Mucosa of stomach (tissue), 1 donor: Measurements from ENCODE around the gene FBF1.
A peak's percentile ranks its signal among the peaks of the same experiment; 100 is the strongest.
"Not testable (repeated sequence)": the region's sequence is repeated elsewhere in the genome, so short reads cannot be mapped to it uniquely, and the experiment has no call there.

Experiments used
- H3K27me3 ChIP-seq: one replicate; pipeline ENCODE4 v1.7.0; 2013; ENCODE audit warnings: mild to moderate bottlenecking, low read length; ENCODE audit not compliant: control insufficient read depth, insufficient read depth
- H3K36me3 ChIP-seq: one replicate; pipeline ENCODE4 v1.7.0; 2013; ENCODE audit warnings: low read length; ENCODE audit not compliant: control insufficient read depth, insufficient read depth
- H3K4me1 ChIP-seq: one replicate; pipeline ENCODE4 v1.7.0; 2013; ENCODE audit warnings: mild to moderate bottlenecking, low read length; ENCODE audit not compliant: control insufficient read depth, insufficient read depth
- H3K4me3 ChIP-seq: one replicate; pipeline ENCODE4 v1.7.0; 2013; ENCODE audit warnings: low read length
- H3K9ac ChIP-seq: one replicate; pipeline ENCODE4 v1.7.0; 2013; ENCODE audit warnings: mild to moderate bottlenecking, low read length, moderate library complexity
- H3K9me3 ChIP-seq: one replicate; pipeline ENCODE4 v1.7.0; 2013; ENCODE audit warnings: mild to moderate bottlenecking, low read length, moderate library complexity; ENCODE audit not compliant: control insufficient read depth
- donor health status: Pancreatic carcinoma.

FBF1 gene

DNA sequence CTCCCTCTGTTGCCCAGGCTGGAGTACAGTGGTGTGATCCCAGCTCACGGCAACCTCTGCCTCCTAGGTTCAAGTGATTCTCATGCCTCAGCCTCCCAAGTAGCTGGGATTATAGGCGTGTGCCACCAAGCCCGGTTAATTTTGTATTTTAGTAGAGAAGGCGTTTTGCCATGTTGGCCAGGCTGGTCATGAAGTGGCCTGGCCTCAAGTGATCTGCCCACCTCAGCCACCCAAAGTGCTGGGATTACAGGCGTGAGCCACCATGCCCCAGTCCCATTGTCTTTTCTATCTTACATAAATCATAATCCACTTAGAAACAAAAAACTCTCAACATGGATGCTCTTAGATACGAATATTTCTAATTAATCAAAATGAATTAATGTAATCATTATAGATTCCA lies 34.3 kb upstream of the FBF1 start:
- not testable (repeated sequence) for H3K4me3 ChIP-seq, H3K36me3 ChIP-seq, H3K27me3 ChIP-seq, H3K9me3 ChIP-seq
- peaks cover 23% of the 10 kb centered on the region for H3K4me1 ChIP-seq
- H3K9ac ChIP-seq, result peak overlapping the region; percentile 32

DNA sequence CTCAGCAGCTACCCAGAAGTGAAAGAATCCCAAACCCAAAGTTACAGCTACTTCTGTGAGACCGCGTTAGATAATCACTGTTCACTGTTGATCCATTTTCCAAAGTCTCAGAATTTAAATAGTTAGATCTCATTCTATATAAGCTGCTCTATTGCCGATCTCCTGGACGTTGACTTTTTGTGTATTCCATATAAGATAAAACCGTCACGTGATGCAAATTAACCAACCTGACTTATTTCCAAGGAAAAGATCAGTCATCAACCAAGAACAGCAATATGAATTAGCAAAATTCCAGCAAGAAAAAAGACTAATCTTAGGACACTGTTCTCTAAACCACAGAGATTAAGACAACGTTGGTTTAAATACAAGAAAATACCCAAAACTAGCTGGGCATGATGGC lies 29.8 kb upstream of the FBF1 start:
- Histone ChIP-seq H3K4me3 (no peak overlapping the region), H3K9ac (no peak overlapping the region), H3K36me3 (no peaks in the 10 kb centered on the region), H3K4me1 (peaks cover 27% of the 10 kb centered on the region), H3K27me3 (no peaks in the 10 kb centered on the region), H3K9me3 (no peaks in the 10 kb centered on the region)

- no peaks in the 10 kb centered on the region for H3K27me3 ChIP-seq
- peaks cover 21% of the 10 kb centered on the region for H3K4me1 ChIP-seq
- H3K4me3 ChIP-seq, result no peak overlapping the region
- H3K36me3 ChIP-seq, result no peaks in the 10 kb centered on the region
- H3K9ac ChIP-seq, result no peak overlapping the region
- H3K9me3 ChIP-seq, result no peaks in the 10 kb centered on the region
Measured at GRCh38 chr17:75970011-75970523, 29.2 kb upstream of the FBF1 start.

DNA sequence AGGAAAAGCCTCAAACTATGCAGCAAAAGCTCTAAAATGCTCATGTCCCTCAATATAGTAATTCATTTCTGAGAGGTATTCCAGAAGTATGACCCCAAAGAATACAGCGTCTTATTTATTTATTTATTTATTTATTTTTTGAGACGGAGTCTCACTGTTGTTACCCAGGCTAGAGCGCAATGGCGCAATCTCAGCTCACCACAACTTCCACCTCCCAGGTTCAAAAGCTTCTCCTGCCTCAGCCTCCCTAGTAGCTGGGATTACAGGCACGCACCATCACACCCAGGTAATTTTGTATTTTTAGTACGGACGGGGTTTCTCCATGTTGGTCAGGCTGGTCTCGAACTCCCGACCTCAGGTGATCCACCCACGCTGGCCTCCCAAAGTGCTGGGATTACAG lies 28.2 kb upstream of the FBF1 start:
- not testable (repeated sequence) for H3K36me3 ChIP-seq, H3K9me3 ChIP-seq, H3K9ac ChIP-seq, H3K4me3 ChIP-seq, H3K27me3 ChIP-seq
- peaks cover 17% of the 10 kb centered on the region for H3K4me1 ChIP-seq

GRCh38 chr17:75965468-75965867 lies 24.6 kb upstream of the FBF1 start:
- H3K27me3 ChIP-seq, result no peaks in the 10 kb centered on the region
- peaks cover 15% of the 10 kb centered on the region for H3K4me1 ChIP-seq
- no peak overlapping the region for H3K4me3 ChIP-seq
- no peak overlapping the region for H3K9ac ChIP-seq
- H3K36me3 ChIP-seq, result no peaks in the 10 kb centered on the region
- no peaks in the 10 kb centered on the region for H3K9me3 ChIP-seq

DNA sequence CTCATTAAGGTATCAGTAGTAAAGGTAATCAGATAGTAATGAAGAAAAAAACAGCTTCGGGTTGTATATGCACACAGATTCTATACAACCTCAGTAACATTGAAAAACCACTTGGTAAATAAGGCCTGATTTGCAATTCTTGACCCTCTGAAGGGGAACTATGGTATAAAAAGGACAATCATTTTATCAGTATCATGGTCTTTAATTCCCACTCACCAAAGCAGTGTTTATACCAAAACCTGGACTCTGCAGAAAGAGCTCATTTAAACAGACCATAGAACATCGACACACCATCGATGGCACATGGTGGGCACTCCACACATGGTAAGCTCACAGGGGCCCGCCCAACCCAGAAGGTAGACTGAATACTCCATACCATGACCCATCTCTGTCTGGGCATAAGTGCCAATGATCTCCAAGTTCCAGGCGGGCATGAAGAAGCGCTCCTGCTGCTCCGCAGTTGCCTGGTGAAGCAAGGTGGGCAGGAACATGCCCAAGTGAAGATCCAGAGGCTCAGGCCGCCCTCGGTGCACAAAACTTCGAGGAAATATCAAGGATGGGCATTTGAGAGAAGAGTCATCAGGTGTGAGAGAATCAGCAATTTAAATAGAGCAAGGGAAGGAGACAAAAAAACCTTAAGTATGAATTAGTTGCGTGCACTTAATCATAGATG lies 19.1 kb upstream of the FBF1 start:
- Histone ChIP-seq H3K9me3 (no peaks in the 10 kb centered on the region), H3K36me3 (peaks cover 13% of the 10 kb centered on the region), H3K9ac (no peak overlapping the region), H3K4me1 (peaks cover 24% of the 10 kb centered on the region), H3K27me3 (no peaks in the 10 kb centered on the region), H3K4me3 (no peak overlapping the region)

DNA sequence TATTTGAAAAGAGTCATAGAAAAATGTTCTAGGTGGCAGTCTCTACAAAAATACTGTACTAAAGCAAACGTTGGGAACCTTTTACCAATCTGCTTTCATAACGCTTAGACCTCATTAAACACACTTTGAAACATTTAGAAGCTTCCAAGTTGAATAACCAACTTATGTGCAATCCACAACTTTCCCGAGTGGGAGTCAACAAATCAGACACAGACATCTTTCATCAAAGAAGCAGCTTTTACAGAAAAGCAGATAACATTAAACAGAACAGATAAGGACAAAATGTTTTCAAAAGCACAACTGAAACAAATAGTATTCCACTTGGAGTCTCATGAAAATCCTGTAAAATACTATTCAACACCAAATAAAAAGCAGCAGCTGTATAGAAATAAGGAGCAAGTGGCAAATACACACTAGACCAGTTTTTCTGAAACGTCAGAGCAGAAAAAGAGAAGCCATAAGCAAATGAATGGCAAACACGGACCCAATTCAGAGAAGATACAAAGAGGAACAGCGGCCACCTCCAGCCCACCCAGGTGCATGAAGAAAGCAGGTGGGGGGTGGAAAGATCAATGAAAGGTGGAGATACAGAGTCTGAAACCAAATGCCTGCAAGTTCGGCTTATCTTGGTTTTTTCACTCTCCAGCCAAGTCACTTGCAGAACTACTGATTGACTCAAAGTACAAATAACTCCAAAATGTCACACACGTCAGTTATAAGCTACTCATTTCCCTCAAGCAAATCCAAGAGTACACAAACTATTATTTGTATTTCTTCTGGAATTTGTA lies 18.4 kb upstream of the FBF1 start:
- H3K9me3 ChIP-seq, result no peaks in the 10 kb centered on the region
- peaks cover 24% of the 10 kb centered on the region for H3K4me1 ChIP-seq
- no peak overlapping the region for H3K9ac ChIP-seq
- H3K27me3 ChIP-seq, result no peaks in the 10 kb centered on the region
- peaks cover 13% of the 10 kb centered on the region for H3K36me3 ChIP-seq
- no peak overlapping the region for H3K4me3 ChIP-seq

DNA sequence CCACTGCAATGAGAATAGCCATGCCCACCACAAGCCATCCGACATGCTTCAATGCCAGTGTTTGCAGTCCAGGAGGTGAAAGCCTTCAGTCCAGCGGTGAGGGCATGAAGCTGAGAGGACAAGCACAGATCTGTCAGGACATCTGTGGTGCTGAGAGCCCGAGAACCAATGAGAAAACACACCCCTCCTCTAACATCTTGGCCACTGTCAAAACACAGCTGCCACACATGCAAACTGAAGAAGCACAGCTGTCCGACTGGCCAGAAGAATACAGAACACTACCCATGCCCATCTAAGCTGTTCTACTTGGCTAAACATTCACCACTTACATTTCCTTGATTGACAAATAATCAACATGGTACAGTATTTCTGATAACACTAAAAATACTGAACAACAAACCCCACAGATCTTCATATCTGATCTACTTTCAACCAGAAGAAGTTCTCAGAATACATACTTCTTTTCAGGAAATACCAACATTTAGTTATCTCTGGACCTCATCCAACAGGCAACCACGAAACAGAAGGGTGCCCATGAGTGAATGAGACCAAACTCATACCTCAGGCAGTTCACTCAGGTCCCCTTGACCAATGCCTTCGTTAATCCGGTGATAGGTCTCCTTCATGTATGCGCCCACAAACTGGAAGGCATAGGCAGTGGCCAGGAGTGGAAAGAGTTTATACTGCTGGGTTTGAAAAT lies 10.2 kb upstream of the FBF1 start:
- Histone ChIP-seq H3K9ac (no peak overlapping the region), H3K4me3 (no peak overlapping the region), H3K27me3 (no peaks in the 10 kb centered on the region), H3K9me3 (no peaks in the 10 kb centered on the region), H3K4me1 (no peaks in the 10 kb centered on the region), H3K36me3 (peaks cover 30% of the 10 kb centered on the region)

- H3K27me3 ChIP-seq, result no peaks in the 10 kb centered on the region
- H3K9ac ChIP-seq, result no peak overlapping the region
- H3K4me3 ChIP-seq, result no peak overlapping the region
- peaks cover 28% of the 10 kb centered on the region for H3K36me3 ChIP-seq
- no peaks in the 10 kb centered on the region for H3K9me3 ChIP-seq
- no peaks in the 10 kb centered on the region for H3K4me1 ChIP-seq
Measured at GRCh38 chr17:75950421-75950820, 9.6 kb upstream of the FBF1 start.

DNA sequence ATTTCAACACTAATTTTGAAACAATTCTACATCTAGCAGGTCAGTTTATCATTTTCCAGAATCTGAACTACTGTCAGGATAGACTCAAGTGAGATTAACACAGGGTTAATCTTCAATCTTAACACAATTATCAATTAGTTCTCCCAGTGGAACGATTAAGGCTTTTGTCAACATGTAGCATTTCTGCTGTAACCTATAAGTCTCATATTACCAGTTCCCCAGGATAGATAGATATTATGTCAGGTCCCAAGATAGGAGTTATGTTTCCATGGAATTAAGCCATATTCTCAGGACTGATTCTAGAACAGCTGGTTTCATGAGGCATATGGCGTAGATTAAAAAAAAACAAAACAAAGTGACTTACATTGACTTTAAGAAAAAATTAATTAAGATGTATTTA lies 4.4 kb upstream of the FBF1 start:
- peaks cover 4% of the 10 kb centered on the region for H3K4me1 ChIP-seq
- H3K9me3 ChIP-seq, result no peaks in the 10 kb centered on the region
- H3K9ac ChIP-seq, result no peak overlapping the region
- no peaks in the 10 kb centered on the region for H3K27me3 ChIP-seq
- no peak overlapping the region for H3K4me3 ChIP-seq
- H3K36me3 ChIP-seq, result peaks cover 15% of the 10 kb centered on the region

- Histone ChIP-seq H3K36me3 (peaks cover 9% of the 10 kb centered on the region), H3K9ac (no peak overlapping the region)
Measured at GRCh38 chr17:75943491-75943890, 2.6 kb upstream of the FBF1 start.

DNA sequence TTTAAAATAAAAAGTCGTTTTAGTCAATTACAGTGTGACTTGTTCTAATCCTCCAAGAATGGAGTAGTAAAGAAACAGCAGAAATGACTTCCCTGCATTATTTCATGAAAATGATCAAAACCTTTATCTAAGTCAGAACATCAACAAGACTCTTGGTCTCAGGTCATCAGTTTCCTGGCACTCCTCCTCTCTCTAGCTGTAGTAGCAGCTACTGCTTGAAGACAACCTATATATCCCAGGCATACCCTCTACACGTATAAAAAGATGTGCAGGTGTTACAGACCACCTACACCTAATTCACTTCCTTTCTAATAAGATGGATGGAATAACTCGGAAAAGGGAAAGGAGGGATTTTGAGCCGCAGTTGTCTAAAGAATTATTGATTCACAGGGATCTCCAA lies 1.6 kb upstream of the FBF1 start:
- H3K27me3 ChIP-seq, result no peaks in the 10 kb centered on the region
- no peak overlapping the region for H3K4me3 ChIP-seq
- no peak overlapping the region for H3K9ac ChIP-seq
- no peaks in the 10 kb centered on the region for H3K9me3 ChIP-seq
- H3K36me3 ChIP-seq, result peaks cover 4% of the 10 kb centered on the region
- peaks cover 5% of the 10 kb centered on the region for H3K4me1 ChIP-seq

More at GRCh38 chr17:75943491-75943890, 2.6 kb upstream of the FBF1 start:
- Histone ChIP-seq H3K27me3 (no peaks in the 10 kb centered on the region), H3K9me3 (no peaks in the 10 kb centered on the region), H3K4me3 (no peak overlapping the region), H3K4me1 (peaks cover 5% of the 10 kb centered on the region)
